ENCODE results near the gene MINDY4B.
"Not testable (repeated sequence)": the region's sequence is repeated elsewhere in the genome, so short reads cannot be mapped to it uniquely, and the experiment has no call there.

Gene MINDY4B

DNA sequence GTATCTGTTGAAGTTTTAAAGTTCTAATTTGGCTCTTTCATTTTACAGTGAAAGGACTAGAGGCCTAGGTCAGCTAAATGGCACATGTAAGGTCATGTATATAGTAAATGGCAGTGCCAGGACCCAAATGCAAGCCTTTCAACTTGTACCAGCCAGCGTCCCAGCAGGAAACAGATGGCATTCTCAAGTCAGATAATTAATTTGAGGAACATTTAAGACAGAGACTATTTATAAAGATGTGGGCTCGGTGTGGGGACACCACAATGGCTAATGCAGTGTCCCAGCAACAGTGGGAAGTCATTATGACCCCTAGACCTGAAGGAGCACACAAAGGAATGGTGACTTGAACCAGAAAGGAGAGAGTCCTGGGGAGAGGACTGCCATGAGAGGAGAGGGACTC lies 6.1 kb downstream of the MINDY4B start:
- no peak for DNase-seq (ENCODE audit: low read depth, low spot score)

DNA sequence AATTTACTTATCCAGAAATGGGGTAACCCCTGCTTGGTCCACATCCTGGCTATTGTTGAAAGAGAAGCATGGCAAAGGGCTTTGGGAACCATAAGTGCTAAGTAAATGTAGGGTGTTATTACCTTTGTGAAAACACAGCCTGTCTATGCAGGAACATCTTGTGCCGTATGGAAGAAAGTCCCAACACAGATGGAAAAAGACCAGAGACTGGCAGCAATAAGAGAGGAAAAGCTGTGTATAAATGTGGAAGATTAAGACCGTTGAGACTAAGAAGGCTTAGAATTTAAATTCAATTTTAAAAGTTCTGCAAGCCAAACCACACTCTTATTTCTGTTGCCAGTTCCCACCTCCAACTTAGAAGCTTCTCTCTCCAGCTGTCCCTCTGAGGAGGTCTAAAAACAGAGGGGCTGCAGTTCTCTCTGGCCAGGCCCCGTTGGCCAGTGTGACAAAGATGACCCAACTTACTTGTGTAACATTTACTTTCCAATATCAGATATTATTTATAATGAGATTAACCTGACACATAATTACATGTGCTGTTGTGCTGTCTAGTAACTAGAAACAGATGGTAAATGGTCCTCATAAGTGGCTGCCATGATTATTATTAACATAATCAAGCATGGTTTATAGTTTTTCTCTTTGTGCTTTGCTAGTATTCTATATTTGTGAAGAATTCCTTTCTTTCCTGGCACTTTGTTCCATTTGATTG lies 7.0 kb downstream of the MINDY4B start:
- no peak for DNase-seq (ENCODE audit: low read depth, low spot score)

DNA sequence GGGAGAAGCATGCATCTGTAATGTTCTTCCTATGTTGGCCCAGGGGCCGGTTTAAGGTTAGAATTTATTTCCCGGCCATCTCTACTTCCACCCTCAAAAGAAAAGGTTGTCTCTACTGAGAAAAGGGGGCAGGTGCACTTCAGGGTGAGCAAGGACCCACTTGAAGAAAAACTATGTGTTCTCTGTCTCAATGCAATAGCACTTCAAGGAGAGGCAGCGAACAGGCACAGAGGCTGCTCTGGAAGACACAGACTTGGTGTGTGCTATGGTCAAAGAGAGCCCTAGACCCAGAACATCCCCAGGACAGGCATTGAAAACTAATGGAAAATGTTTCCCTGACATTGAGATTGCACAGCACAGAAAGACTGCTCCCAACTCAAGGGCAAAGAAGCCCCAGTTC lies 7.6 kb downstream of the MINDY4B start:
- DNase-seq (ENCODE audit: low read depth, low spot score) = no peak

DNA sequence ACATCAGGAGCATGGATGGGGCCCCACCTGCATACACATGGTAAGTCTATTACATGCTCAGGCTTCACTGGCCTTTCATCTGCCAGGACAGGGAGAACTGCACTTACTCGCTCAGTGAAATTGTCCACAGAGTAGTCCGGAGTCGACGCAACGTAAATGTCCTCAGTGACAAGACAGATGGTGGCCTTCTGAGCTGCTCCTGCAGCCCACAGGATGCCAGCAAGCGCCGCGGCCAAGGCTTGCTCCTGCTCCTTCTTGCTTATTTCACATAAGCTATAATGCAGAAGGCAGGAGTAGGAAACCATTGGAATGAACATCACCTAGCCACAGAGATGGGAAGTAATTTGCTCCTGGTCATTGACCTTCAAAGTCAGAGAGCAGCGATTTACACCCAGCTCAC lies 14.4 kb downstream of the MINDY4B start:
- no peak for DNase-seq (ENCODE audit: low read depth, low spot score)

DNA sequence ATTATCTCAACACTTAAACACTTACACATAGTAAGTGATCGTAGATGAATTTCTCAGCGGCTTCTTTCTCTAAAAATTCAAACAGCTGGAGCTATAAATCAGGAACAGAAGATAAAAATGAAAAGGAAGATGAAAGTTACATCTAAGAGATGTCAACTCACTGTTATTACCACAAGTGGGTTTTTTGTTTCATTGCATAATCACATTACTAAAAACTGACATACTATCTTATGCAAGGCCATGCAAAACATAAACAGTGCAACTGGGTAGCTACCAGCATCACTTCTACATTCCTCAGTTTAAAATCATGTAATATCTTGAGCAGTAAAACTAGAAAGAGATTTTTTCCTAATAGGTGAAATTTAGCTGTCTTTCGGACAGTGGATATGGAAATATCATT lies 14.9 kb downstream of the MINDY4B start:
- no peak for DNase-seq (ENCODE audit: low read depth, low spot score)

DNA sequence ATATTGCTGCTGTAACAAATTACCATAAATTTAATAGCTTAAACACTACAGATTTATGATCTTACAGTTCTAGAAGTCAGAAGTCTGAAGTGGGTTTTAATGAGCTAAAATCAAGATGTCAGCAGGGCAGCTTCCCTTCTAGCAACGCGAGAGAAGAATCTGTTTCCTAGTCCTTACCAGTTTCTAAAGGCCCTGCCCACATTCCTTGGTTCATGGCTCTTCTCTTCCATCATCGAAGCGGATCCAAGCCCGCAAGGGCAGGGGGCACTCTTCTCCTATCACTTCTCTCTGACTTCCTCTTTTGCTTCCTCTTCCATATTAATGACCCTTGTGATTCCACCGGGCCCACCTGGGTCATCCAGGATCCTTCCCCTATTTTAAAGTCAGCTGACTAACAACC lies 16.1 kb downstream of the MINDY4B start:
- no peak for DNase-seq (ENCODE audit: low read depth, low spot score)

DNA sequence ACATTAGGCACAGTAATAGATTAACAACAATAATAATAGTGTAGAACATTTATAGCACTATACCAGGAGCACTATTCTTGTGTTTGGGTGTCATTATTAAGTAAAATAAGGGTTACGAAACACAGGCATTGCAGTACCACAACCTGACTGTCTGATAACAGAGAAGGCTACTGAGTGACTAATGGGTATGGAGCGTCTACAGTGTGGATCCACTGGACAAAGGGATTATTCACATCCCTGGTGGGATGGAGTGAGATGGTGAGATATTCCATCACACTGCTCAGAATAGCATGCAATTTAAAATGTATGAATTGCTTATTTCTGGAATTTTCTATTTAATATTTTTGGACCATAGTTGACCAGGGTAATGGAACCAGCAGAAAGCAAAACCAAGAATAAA lies 18.2 kb downstream of the MINDY4B start:
- DNase-seq (ENCODE audit: low read depth, low spot score) = no peak

DNA sequence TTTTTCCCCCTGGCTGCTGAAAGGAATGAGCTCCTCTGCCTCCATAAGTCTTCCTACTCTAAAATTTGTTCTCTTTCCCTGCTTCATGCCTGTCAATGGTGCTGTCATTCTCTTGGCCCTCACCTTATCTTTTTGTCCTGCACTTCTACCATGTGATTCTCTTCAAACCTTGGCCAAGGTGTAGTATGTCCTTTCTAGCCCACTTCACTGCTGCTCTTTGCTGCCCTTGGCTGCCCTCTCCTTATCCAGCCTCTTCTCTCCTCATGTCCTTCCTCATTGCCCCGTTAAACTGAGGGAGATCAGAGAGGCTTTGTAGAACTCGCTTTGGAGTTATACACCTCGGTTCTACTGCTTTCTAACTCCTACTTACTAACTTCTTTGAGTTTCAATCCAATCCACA lies 19.7 kb downstream of the MINDY4B start:
- DNase-seq (ENCODE audit: low read depth, low spot score) = no peak

DNA sequence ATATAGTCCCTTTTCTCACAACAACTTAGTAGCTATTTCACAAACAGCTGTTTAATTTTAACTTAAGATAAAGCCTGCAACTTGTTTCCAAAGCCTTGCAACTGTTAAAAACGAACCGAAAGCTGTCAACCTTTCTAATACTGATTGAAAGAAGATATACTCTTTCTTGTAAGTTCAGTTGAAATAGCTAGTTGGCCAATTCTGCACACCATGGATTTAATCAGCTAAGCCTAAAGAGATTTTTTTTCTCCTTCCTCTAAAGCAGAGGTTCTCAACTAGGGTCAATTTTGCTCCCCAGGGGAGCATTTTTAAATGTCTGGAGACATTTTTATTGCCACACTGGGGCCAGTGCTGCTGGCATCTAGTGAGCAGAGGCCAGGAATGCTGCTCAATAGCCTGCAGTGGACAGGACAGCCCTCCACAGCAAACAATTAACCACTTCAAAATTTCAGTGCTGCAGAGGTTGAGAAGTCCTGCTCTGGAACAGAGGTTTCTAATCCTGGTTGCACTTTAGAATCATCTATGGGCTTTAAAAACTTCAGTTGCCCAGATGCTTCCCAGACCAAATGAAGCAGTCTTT lies 26.2 kb downstream of the MINDY4B start:
- no peak for DNase-seq (ENCODE audit: low read depth, low spot score)

DNA sequence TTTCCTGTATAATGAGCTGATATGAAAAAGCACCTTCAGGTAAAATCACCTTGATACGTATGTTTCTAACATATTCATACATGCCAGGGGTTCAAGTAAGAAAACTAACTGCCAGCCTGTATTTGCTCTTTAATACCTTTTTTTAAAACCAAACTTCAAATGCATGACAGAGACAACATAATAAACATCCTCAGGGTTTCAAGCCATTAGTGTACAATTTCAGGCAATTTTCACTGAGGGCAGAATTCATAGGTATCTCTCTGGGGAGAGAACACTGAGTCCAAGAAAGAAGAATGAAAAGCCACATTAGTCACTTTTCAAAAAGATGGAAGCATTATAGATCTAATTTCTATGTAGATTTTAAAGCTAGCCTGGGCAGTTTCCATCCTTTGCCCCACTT lies 26.9 kb downstream of the MINDY4B start:
- no peak for DNase-seq (ENCODE audit: low read depth, low spot score)

DNA sequence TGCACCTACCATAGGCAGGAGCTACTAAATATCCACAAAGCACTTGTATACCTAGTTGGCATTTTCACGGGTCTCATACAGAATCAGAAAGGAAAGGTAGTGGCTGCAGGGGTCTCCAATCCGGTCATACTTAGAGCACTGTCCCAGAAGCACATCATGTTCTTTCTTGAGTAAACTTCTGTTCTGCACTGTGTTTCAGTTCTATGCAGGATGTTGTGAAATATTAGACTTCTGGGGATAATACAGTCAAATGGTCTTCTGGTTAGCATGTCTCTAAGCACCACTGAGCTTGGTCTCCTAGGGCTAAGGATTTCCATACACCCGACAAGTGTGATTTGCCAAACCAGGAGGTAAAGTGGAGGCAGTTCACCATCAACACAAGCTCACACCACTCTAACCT lies 27.9 kb downstream of the MINDY4B start:
- no peak for DNase-seq (ENCODE audit: low read depth, low spot score)

DNA sequence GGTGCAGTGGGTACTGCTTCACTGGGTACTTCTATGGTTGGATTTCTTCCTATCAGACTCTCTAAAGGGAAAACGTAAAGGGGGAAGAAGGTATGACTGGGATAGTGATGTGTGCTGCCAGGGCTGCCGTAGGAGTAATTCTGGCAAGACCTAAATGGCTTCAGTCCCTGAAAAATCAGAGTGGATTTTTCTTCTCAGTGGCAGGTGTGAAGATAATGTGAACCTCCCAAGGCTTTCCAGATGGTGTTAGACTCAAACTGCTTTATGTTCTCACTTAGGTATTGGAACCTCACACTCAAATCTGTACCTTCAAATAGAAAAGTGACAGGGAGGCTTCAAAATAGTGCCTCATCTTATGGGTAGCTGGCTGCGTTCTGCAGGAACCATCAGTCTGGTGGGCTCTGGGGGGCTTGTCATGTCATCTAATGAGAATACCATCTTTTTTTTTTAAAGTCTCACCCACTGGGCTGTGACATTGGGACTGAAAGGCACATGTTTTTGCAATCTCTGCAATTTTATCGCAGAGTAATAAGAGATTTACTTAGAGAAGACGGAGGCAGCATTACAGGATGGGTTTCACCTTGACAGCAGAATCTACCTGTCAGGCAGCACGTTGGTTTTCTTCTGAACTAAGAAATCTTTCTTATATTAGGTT lies 28.5 kb downstream of the MINDY4B start:
- DNase-seq (ENCODE audit: low read depth, low spot score) = no peak

DNA sequence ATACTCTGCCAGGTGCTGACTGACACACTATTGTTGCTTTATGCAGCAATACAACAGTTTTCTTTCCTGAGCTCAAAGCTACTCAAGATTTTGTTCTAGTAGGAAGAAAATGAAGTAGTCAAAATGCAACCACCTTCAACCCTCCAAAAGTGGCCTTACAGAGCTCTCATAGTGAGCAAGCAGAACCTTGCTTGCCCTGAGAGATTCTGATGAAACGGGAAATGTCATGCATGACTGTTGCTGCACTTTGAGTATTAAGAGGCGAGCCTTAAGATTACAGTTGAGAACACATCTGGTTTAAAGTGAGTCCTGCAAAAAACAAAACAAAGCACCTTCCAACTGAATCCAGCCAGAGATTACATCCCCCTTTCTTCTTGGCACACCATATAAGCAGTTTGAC lies 29.7 kb downstream of the MINDY4B start:
- no peak for DNase-seq (ENCODE audit: low read depth, low spot score)

DNA sequence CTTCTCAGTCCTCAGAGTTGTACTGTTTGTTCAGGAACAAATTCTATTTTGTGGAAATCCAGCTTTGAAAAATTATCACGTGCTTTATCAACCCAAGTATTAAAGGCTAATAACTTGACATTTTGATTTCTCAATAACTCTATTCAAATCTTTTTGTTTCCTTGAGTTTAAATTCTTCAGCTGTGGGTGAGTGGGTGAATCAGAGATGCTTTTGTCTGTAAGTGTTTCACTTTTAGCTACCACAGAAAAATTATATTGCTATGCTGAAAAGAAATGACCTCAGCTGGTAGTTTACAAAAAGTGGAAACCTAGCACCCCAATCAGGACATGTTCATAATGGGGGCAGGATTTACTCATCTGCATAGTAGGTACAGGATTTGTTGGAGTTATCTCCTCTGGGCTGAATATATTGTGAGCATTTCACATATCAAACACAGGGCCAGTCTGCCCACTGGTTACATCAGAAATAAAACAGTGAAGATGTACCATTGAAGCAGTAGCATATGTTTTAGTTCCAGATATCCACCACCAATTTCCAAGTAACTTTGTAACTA lies 30.5 kb downstream of the MINDY4B start:
- no peak for DNase-seq (ENCODE audit: low read depth, low spot score)

DNA sequence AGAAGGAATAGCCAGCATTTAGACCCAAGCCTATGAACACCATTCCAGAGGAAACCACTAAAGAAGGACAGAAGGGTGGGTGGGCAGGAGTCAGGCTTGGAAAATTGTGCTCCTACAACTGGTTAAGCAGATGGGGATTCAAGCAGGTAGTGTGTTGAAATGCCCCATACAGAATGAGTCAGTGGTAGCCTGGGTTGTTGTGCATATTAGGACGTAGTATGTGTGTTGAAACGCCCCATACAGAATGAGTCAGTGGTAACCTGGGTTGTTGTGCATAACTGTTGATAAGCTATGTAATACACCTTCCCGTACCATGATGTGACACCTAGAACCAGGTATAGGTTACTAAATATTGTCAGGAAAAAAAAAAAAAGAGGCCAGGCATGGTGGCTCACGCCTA lies 34.0 kb downstream of the MINDY4B start:
- no peak for DNase-seq (ENCODE audit: low read depth, low spot score)

DNA sequence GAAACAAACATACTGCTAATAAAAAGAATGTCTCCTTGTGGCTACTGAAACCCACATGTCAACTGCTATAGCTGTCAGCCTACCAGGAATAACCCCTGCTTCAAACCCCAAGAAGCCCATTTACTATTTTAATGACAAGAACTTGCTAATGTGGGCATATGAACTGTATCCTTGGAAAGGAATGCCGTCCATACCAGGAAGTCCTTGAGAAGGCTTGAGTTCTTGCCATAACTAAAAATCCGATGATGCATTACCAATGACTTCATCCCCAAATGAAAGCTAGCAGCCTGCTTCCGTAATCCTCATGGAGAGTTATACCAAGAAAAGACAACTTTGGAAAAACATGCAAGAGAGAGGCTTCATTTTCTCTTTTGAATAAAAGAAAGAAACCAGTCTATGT lies 34.8 kb downstream of the MINDY4B start:
- no peak for DNase-seq (ENCODE audit: low read depth, low spot score)

DNA sequence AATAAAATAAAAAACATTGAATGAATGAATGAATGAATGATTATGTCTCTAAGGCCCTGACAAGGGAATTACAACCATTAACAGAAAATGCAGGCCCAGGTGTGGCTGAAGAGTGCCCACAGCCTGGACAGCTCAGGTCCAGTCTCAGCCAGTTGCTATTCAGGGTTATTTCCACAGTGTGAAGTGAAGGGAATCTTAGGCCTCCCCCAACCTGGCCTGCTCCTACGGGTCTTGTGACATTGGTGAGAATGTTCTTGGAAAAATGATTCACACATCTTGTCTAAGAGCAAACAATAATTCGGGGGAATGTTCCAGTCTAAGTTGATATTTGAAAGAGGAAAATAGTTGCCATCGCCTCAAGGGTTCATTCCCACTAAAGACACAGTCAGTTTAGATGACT lies 37.0 kb downstream of the MINDY4B start:
- no peak for DNase-seq (ENCODE audit: low read depth, low spot score)

DNA sequence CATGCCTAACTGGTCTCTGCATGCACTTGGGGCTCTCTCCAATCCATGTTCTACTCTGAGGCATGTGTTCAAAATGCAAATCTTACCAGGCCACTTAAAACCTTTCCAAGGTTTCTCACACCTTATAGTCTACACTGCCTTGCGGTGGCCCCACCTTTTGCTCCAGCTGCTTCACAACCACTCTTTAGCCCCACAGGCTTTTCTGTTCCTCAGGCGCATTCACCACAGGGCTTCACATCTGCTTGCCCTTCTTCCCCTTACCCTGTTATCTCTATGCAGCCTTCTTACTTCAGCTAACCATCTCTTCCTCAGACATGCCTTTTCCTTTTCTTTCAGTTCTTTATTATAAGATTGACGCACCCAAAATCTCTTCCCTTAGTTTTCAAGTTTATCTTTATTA lies 37.8 kb downstream of the MINDY4B start:
- DNase-seq (ENCODE audit: low read depth, low spot score) = no peak

DNA sequence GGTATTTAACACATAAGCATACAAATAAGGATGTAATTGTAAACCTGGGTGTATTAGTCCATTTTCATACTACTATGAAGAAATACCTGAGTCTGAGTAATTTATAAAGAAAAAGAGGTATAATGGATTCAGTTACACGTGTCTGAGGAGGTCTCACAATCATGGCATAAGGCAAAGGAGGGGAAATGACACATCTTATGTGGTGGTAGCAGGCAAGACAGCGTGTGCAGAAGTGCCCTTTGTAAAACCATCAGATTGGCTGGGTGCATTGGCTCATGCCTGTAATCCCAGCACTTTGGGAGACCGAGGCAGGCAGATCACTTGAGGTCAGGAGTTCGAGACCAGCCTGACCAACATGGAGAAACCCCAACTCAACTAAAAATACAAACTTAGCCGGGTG lies 41.3 kb downstream of the MINDY4B start:
- not testable (repeated sequence) for DNase-seq (ENCODE audit: low read depth, low spot score)

DNA sequence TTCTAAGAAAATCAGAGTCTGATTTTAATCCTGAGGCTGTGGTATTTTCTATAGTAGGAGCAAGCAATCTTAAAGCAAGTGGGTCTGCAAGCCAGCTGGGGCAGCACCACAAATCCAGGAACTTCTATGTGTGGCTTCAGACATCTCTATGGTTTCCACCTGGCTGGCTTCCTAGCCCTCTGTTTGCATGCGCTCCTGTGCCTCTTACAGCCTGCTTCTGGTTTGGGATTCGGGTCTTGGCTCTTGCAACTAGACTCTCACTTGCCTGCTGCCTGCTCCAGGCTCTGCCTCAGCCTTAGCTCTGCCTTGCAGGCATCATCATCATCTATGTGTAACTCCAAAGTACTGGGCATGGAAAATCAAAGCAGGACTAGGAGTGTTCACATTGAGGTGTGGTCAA lies 43.4 kb downstream of the MINDY4B start:
- DNase-seq (ENCODE audit: low read depth, low spot score) = no peak

DNA sequence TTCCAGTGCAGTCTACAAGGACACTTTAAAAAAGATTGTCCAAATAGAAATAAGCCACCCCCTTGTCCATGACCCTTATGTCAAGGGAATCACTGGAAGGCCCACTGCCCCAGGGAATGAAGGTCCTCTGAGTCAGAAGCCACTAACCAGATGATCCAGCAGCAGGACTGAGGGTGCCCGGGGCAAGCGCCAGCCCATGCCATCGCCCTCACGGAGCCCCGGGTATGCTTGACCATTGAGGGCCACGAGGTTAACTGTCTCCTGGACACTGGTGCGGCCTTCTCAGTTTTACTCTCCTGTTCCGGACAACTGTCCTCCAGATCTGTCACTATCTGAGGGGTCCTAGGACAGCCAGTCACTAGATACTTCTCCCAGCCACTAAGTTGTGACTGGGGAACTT lies 47.3 kb downstream of the MINDY4B start:
- not testable (repeated sequence) for DNase-seq (ENCODE audit: low read depth, low spot score)

DNA sequence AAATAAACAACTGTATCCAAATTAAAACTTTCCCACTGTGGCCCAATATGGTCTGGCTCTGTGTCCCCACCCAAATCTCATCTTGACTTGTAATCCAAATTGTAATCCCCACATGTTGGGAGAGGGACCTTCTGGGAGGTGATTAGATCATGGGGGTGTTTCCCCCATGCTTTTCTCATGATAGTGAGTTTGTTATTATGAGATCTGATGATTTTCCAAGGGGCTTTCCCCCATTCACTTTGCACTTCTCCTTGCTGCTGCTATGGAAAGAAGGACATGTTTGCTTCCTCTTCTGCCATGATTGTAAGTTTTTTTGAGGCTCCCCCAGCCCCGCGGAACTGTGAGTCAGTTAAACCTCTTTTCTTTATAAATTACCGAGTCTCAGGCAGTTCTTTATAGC lies 55.0 kb downstream of the MINDY4B start:
- no peak for DNase-seq (ENCODE audit: low read depth, low spot score)

DNA sequence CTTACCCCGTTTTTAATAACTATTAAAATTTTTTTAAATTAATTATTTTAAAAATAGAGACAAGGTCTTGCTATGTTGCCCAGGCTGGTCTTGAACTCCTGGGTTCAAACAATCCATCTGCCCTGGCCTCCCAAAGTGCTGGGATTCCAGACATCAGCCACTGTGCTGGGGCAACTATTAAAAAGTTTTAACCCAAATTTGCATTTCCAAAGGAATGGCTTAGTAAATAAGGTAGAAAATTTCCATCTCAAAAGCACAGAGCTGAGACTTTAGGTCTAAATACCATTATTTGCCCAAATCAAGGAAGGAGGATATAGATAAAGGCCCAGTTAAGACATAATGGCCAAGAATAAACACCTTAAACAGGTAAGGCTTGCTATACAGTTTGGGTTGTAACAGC lies 56.4 kb downstream of the MINDY4B start:
- DNase-seq (ENCODE audit: low read depth, low spot score) = no peak
